NCI-H1694 treated with DMSO at 0.1 percent for 48 hours (cell line): ENCODE data around the gene CELF5.
"Not testable (repeated sequence)": the region's sequence is repeated elsewhere in the genome, so short reads cannot be mapped to it uniquely, and the experiment has no call there.

ENCODE experiments used
- DNase-seq: peaks from one replicate; lab custom pipeline; 2025; lab: John Stamatoyannopoulos, UW

Gene CELF5

DNA sequence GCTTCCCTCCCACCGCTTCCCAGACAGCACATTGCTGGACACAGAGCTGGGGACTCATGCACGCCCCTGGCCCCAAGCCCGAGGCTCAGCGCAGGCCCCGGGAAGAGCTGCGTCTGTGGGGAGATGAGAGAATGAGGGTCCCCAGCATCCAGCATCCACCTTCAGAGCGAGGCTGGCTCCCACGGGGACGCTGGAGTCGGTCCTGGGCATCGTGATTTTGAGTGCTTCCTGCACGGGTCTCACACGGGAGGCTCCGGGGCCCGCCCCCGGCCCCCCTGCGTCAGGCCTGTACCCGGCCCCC is 34.0 kb upstream of the CELF5 start:
- no peak for DNase-seq

DNA sequence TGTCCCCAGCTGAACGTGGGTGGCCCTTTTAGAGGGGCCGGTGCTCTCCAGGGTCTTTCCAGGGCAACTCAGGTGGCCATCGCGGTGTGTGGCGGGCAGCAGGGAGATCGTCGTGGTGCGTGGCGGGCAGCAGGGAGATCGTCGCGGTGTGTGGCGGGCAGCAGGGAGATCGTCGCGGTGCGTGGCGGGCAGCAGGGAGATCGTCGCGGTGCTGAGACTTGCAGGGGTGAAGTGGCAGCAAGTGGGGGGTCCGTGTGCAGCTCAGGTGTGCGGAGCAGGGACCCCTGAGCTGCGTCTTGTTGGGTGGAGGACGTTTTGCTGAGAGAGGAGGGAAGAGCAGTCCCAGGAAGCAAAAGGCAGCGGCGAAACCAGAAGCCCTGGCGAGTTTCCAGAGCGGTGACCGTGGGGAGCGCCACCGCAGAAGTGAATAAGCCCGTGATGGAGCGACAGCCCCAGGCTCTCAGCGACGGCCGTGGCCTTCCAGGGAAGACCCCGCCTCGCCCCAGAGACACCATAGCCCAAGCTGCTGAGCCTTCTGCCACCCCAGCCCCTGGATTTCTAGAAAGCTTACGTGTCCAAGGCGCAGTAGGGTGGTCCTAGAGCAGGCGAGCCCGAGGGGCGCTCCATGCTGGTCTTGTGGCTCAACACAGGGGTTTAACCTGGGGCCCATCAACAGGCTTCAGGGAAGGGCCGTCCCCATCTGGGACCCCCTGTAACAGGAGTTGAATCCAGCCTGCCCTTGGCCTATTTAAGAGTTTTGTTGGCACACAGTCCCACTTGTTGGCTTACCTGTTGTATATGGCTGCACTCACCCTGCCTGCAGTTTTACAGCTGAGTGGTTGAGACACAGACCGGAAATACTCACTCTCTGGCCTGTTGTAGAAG is 33.3 kb upstream of the CELF5 start:
- DNase-seq = no peak

GRCh38 chr19:3191806-3192104 is 32.7 kb upstream of the CELF5 start:
- DNase-seq = not testable (repeated sequence)

- no peak for DNase-seq
Measured at GRCh38 chr19:3192228-3192635, 32.2 kb upstream of the CELF5 start.

GRCh38 chr19:3192684-3193083 is 31.8 kb upstream of the CELF5 start:
- DNase-seq = no peak

GRCh38 chr19:3193256-3194105 is 31.0 kb upstream of the CELF5 start:
- no peak for DNase-seq

DNA sequence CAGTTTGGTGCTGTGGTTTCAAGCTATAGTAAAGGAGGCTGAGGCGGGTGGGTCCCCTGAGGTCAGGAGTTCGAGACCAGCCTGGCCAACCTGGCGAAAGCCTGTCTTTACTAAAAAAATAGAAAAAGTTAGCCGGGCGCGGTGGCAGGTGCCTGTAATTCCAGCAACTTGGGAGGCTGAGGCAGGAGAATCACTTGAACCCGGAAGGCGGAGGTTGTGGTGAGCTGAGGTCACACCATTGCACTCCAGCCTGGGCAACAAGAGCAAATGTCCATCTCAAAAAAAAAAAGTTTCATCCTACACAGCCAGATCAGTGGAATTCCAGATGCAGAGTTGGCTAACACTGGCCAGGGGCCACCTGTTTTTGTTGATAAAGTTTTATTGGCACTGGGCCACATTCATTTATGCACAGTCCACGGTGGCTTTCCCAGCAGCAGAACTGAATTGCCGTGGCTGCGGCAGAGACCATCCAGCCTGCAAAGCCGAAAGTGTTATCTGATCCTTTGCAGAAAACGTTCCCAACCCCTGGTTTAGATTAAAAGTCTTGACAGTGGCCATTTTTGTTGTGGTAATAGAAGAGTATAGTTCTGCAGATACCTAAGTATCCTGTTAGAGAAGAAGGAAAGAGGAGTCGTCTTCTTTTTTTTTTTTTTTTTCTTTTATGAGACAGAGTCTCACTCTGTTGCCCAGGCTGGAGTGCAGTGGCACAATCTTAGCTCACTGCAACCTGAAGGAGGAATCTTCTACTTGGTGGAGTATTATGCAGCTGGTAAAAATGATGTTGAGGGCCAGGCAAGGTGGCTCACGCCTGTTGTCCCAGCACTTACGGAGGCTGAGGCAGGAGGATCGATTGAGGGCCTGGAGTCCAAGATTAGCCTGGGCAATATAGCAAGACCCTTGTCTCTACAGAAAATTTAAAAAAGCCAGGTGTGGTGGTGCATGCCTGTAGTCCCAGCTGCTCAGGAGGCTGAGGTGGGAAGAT is 30.1 kb upstream of the CELF5 start:
- DNase-seq = no peak

DNA sequence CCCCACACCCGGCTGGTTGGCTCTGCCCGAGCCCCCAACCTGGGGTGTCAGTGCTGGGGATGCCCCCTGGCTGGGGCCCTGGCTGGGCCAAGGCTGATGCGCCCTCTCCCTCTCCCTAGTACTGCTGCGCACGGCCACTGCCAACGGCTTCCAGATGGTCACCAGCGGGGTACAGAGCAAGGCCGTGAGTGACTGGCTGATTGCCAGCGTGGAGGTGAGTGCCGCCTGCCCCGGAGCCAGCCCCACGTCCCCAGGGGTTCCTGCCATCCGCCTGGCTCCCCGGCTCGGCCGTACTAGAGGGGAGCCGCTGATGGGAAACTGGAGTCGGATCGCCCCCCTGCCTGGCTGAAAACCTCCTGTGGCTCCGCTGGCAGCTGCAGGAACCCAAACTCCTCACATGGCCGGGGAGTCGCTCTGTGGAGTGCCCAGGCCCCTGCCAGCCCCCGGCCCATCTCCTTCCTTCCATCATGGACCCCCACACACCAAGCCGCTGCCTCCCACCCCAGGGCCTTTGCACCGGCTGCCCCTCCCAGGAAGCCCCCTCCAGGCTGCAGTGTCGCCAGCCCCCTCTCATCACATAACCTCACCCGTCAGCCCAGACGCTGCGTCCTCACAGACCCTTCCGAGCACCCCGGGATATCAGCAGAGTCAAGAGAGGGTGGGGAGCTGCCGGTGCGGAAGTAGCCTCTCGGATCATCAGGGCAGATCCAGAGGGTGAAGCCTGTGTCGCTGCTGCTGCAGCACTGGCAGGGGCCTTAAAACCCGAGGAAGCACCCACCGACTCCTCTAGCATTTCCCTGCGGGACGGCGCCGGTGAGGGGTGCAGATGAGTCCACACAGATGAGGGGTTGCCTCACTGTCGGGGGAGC is 28.2 kb upstream of the CELF5 start:
- DNase-seq = no peak

- DNase-seq = no peak
Measured at GRCh38 chr19:3196933-3197205, 27.6 kb upstream of the CELF5 start.

- no peak for DNase-seq
Measured at GRCh38 chr19:3198901-3199700, 25.4 kb upstream of the CELF5 start.

DNA sequence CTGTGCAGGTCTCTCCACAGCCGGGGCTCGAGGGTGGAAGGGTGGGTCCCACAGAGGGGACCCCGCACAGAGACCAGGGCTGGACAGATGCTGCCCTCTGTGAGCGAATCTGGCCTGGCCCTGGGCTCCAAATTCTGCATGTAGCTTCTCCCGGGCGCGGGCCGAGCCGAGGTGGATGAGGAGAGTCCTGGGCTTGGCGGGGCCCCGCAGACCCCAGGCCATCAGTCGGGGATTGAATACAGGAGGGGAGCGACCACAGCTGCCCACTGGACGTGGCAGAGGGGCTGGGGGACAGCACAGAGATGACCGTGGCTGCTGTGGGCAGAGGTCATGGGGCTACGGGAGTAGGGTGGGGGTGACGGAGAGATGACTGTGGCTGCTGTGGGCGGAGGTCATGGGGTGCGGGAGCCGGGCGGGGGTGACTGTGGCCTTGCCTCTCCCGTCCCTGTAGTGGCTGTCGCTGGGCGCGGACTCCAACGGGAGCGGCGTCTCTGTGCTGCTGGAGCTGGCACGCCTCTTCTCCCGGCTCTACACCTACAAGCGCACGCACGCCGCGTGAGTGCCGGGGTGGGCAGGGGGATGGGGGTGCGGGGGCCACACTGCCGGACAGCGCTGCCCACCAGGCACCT is 23.3 kb upstream of the CELF5 start:
- no peak for DNase-seq

- DNase-seq = no peak
Measured at GRCh38 chr19:3201911-3202310, 22.6 kb upstream of the CELF5 start.

- DNase-seq = no peak
Measured at GRCh38 chr19:3202346-3202745, 22.1 kb upstream of the CELF5 start.

DNA sequence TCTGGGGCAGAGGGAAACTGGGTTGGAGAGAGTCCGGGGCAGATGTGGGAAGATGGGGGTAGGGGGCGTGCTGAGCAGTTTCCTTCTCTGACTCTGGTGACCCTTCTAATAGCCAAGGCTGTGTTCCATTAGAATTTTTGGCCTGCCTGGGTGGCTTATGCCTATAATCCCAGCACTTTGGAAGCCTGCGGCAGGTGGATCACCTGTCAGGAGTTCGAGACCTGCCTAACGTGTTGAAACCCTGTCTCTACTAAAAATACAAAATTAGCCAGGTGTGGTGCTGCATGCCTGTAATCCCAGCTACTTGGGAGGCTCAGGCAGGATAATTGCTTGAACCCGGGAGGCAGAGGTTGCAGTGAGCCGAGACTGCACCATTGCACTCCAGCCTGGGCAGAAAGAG is 21.6 kb upstream of the CELF5 start:
- not testable (repeated sequence) for DNase-seq

DNA sequence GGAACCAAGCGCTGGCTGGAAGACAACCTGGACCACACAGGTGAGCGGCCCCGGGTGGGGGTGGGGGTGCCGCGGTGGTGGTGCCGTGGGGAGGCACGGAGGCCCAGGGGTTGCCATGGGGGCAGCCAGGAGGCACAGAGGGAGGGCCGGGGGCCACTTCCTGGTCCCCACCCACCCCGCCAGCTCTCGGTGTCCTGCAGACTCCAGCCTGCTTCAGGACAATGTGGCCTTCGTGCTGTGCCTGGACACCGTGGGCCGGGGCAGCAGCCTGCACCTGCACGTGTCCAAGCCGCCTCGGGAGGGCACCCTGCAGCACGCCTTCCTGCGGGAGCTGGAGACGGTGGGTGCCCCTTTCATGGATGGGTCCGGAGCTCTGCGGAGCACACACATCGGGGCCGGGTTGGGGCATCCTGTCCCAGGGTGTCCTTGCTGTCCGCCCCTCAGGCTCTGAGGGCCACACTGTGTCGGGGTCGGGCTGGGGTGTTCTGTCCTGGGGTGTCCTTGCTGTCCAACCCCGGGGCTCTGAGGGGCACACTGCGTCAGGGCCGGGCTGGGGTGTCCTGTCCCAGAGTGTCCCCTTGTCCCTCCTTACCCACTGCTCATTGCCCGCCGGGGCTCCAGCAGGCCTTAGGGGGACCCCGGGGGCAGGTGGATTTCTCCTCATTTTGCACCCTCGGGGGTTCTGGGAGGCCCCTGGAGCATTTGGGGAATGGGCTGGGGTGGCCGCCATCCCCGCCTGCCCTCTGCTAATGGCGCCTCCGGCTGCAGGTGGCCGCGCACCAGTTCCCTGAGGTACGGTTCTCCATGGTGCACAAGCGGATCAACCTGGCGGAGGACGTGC is 20.4 kb upstream of the CELF5 start:
- no peak for DNase-seq

DNA sequence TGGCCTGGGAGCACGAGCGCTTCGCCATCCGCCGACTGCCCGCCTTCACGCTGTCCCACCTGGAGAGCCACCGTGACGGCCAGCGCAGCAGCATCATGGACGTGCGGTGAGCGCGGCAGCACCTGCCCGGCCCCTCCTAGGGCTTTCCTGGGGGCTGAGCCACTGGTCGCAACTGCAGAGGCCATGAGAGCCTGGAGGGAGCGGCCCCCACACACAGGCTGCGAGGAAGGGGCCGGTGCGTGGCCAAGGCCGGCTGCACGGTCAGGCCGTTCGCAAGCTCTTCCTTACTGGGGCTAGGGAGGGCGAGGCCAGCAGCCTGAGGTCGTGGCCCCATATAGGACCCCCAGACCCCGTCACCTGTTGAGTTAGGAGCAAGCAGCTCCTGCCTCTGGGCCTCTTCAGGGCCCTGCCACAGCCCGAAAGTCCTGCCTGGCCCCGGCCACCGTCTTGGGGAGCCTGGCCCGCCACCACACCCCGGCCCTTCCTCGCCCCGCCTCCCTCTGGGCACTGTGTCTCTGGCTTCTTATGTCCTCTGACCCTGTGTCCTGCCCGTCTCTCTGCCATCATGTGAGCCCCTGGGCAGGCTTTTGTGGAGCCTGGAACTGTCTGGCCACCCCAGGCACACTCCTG is 19.7 kb upstream of the CELF5 start:
- DNase-seq = no peak

GRCh38 chr19:3206216-3206953 is 18.1 kb upstream of the CELF5 start:
- no peak for DNase-seq
